Effector memory CD4-positive, alpha-beta T cell (primary cell): ENCODE measurements around the gene LAMB3.
"Not testable (repeated sequence)": the region's sequence is repeated elsewhere in the genome, so short reads cannot be mapped to it uniquely, and the experiment has no call there.

ENCODE experiments used
- DNase-seq, 3 donors: peaks; one replicate each; pipeline ENCODE4 v3.0.0-alpha.2; 2020
- H3K27ac ChIP-seq: 2 replicates; pipeline ENCODE4 v1.7.0; 2013; ENCODE audit warnings: mild to moderate bottlenecking, low read length, moderate library complexity; ENCODE audit not compliant: insufficient read depth, poor library complexity, severe bottlenecking
- H3K27me3 ChIP-seq: replicated peaks from 2 replicates; pipeline ENCODE4 v1.7.0; 2013; ENCODE audit warnings: mild to moderate bottlenecking, low read length; ENCODE audit not compliant: insufficient read depth, control insufficient read depth, poor library complexity, severe bottlenecking
- H3K36me3 ChIP-seq: 2 replicates; pipeline ENCODE4 v1.7.0; 2013; ENCODE audit warnings: mild to moderate bottlenecking, low read length, moderate library complexity; ENCODE audit not compliant: control insufficient read depth, insufficient read depth
- H3K4me1 ChIP-seq: 2 replicates; pipeline ENCODE4 v1.7.0; 2013; ENCODE audit warnings: low read length, mild to moderate bottlenecking; ENCODE audit not compliant: control insufficient read depth, insufficient read depth, poor library complexity, severe bottlenecking
- H3K4me3 ChIP-seq: 2 replicates; pipeline ENCODE4 v1.7.0; 2013; ENCODE audit warnings: low read length, low read depth, mild to moderate bottlenecking; ENCODE audit not compliant: insufficient read depth, poor library complexity, severe bottlenecking
- H3K9me3 ChIP-seq: 2 replicates; pipeline ENCODE4 v1.7.0; 2013; ENCODE audit warnings: mild to moderate bottlenecking, low read length, moderate library complexity; ENCODE audit not compliant: control insufficient read depth
- total RNA-seq, 3 donors: gene quantifications; one replicate each; lab custom pipeline; 2026; lab: John Stamatoyannopoulos, UW

Gene LAMB3
- total RNA-seq = 0.26 to 0.97 (median 0.52) reads per million in 3 donors

GRCh38 chr1:209652121-209652735 is at the start of gene LAMB3:
Gene LAMB3 (minus strand): TSS chr1:209652425. CDS start chr1:209650944, 1,481 bp downstream.
- no peaks in the 10 kb centered on the region for H3K36me3 ChIP-seq
- H3K4me3 ChIP-seq = no peak within 1 kb of the TSS
- no peaks in the 10 kb centered on the region for H3K9me3 ChIP-seq
- peaks cover 11% of the 10 kb centered on the region for H3K4me1 ChIP-seq
- H3K27ac ChIP-seq = no peak within 1 kb of the TSS
- DNase-seq = no peak
- no peaks in the 10 kb centered on the region for H3K27me3 ChIP-seq

- not testable (repeated sequence) for H3K27me3 ChIP-seq, H3K27ac ChIP-seq, H3K4me3 ChIP-seq, H3K36me3 ChIP-seq, DNase-seq, H3K4me1 ChIP-seq, H3K9me3 ChIP-seq
These were observed 48.5 kb upstream of the LAMB3 start for GRCh38 chr1:209700686-209701085.

- no peaks in the 10 kb centered on the region for H3K9me3 ChIP-seq
- no peak overlapping the region for H3K4me3 ChIP-seq
- DNase-seq = no peak
- H3K27ac ChIP-seq = no peak overlapping the region
- H3K4me1 ChIP-seq = no peaks in the 10 kb centered on the region
- H3K27me3 ChIP-seq = no peaks in the 10 kb centered on the region
- no peaks in the 10 kb centered on the region for H3K36me3 ChIP-seq
These were observed 44.9 kb upstream of the LAMB3 start for GRCh38 chr1:209697126-209697525.

GRCh38 chr1:209696673-209697072 is 44.4 kb upstream of the LAMB3 start:
- no peak overlapping the region for H3K27ac ChIP-seq
- H3K4me1 ChIP-seq = no peaks in the 10 kb centered on the region
- no peaks in the 10 kb centered on the region for H3K36me3 ChIP-seq
- no peak for DNase-seq
- H3K4me3 ChIP-seq = no peak overlapping the region
- no peaks in the 10 kb centered on the region for H3K9me3 ChIP-seq
- H3K27me3 ChIP-seq = no peaks in the 10 kb centered on the region

GRCh38 chr1:209692745-209693504 is 40.7 kb upstream of the LAMB3 start:
- Histone ChIP-seq H3K9me3 (no peaks in the 10 kb centered on the region), H3K36me3 (no peaks in the 10 kb centered on the region), H3K4me3 (no peak overlapping the region), H3K27ac (no peak overlapping the region), H3K27me3 (no peaks in the 10 kb centered on the region), H3K4me1 (no peaks in the 10 kb centered on the region)
- DNase-seq = peak; percentile 23 to 58 (median 30)

- Histone ChIP-seq H3K27ac (no peak overlapping the region), H3K27me3 (no peaks in the 10 kb centered on the region), H3K9me3 (no peaks in the 10 kb centered on the region), H3K4me1 (no peaks in the 10 kb centered on the region), H3K36me3 (no peaks in the 10 kb centered on the region), H3K4me3 (no peak overlapping the region)
- DNase-seq = no peak
These were observed 40.1 kb upstream of the LAMB3 start for GRCh38 chr1:209692296-209692695.

GRCh38 chr1:209691237-209691636 is 39.0 kb upstream of the LAMB3 start:
- Histone ChIP-seq H3K4me1 (peaks cover 6% of the 10 kb centered on the region), H3K27me3 (no peaks in the 10 kb centered on the region), H3K36me3 (no peaks in the 10 kb centered on the region), H3K9me3 (no peaks in the 10 kb centered on the region), H3K27ac (no peak overlapping the region), H3K4me3 (no peak overlapping the region)
- no peak for DNase-seq

GRCh38 chr1:209689477-209689876 is 37.3 kb upstream of the LAMB3 start:
- H3K9me3 ChIP-seq = no peaks in the 10 kb centered on the region
- H3K4me3 ChIP-seq = no peak overlapping the region
- H3K4me1 ChIP-seq = peaks cover 20% of the 10 kb centered on the region
- H3K27me3 ChIP-seq = no peaks in the 10 kb centered on the region
- no peak for DNase-seq
- no peaks in the 10 kb centered on the region for H3K36me3 ChIP-seq
- H3K27ac ChIP-seq = no peak overlapping the region

GRCh38 chr1:209688746-209689234 is 36.6 kb upstream of the LAMB3 start:
- DNase-seq = no peak
- H3K9me3 ChIP-seq = no peaks in the 10 kb centered on the region
- H3K27ac ChIP-seq = no peak overlapping the region
- no peaks in the 10 kb centered on the region for H3K36me3 ChIP-seq
- no peaks in the 10 kb centered on the region for H3K27me3 ChIP-seq
- peaks cover 20% of the 10 kb centered on the region for H3K4me1 ChIP-seq
- no peak overlapping the region for H3K4me3 ChIP-seq

GRCh38 chr1:209686322-209686721 is 34.1 kb upstream of the LAMB3 start:
- H3K27me3 ChIP-seq = no peaks in the 10 kb centered on the region
- peaks cover 20% of the 10 kb centered on the region for H3K4me1 ChIP-seq
- no peaks in the 10 kb centered on the region for H3K36me3 ChIP-seq
- DNase-seq = no peak
- H3K9me3 ChIP-seq = no peaks in the 10 kb centered on the region
- H3K27ac ChIP-seq = no peak overlapping the region
- H3K4me3 ChIP-seq = peak overlapping the region; percentile 26
